ENCODE data around the gene ANKRD33B.

ANKRD33B gene

GRCh38 chr5:10674096-10674495 is 110.2 kb downstream of the ANKRD33B start:
- no peak for DNase-seq (ENCODE audit: low read depth, low spot score)

- no peak for DNase-seq (ENCODE audit: low read depth, low spot score)
These were observed 110.7 kb downstream of the ANKRD33B start for GRCh38 chr5:10674582-10674981.

DNA sequence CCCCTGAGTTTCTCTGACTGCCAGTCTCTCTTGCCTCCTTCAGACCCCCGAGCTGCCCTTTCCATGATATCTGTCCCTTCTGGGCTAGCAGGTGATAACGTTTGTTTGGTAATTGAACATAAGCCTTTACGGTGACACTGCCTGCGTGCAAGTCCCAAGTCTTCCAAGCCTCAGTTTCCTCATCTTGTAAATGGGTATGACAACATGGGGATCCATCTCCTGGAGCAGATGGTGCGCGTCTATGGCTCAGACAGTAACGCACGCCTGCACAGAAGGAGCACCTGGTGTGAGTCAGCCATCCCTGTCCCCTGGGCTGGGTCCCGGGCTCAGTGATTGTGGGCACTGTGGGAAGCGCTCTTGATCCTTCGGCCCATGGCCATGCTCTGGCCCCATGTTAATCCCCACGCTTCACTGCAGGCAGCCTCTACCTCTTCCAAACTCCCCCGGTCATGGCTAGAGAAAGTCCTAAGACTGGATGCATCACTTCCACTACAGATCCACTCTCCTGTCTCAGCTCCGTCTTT is 111.4 kb downstream of the ANKRD33B start:
- no peak for DNase-seq (ENCODE audit: low read depth, low spot score)

GRCh38 chr5:10676224-10676623 is 112.4 kb downstream of the ANKRD33B start:
- DNase-seq (ENCODE audit: low read depth, low spot score) = no peak

- no peak for DNase-seq (ENCODE audit: low read depth, low spot score)
These were observed 113.1 kb downstream of the ANKRD33B start for GRCh38 chr5:10676946-10677345.

DNA sequence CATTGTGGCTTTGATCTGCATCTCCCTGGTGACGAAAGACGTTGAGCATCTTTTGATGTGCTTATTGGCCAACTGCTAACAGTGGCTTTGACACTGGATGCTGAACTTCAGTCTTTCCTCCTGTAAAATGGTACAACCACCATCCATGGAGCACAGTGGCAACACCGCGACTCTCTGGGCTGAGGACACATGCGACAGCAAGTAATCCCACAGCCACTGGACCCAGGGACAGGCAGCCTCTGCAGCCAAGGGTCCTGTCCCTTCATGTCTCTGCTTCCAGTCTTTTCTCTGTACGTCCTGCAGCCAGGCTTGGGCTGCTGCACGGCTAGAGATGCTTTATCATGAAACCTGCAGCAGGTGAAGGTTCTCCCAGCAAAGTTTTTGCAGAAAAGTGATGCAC is 113.7 kb downstream of the ANKRD33B start:
- DNase-seq (ENCODE audit: low read depth, low spot score) = no peak

GRCh38 chr5:10678244-10678643 is 114.4 kb downstream of the ANKRD33B start:
- DNase-seq (ENCODE audit: low read depth, low spot score) = no peak

DNA sequence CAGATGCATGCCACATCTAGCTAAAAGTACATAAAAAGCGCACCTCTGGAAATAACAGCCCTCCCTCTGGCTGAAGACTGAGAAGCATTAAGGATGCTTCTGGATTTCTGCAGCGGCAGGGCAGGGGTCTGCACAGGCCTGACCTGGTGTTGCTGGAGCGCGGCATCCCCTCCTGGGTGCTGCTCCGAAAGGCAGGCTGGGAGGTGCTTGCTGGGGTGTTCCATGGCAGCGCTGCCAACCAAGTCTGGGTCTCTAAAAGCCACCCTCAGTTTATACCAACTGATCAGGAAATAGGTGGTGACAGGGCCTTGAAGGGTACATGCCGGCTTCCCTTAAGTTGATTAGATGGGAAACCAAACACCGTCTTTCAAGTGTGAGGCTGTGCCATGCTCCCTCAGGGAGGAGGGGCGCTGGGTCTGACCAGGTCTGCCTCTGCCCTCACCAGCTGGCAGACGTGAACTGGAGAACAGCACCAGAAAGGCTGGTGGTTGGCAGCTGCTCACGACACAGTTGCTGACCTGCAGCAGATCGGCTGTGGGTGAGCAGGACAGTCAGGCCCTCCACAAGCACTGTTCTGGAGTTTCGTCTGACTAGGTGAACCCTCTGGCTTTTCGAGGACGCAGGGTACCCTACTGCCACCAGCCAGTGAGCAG is 115.6 kb downstream of the ANKRD33B start:
- DNase-seq (ENCODE audit: low read depth, low spot score) = no peak

DNA sequence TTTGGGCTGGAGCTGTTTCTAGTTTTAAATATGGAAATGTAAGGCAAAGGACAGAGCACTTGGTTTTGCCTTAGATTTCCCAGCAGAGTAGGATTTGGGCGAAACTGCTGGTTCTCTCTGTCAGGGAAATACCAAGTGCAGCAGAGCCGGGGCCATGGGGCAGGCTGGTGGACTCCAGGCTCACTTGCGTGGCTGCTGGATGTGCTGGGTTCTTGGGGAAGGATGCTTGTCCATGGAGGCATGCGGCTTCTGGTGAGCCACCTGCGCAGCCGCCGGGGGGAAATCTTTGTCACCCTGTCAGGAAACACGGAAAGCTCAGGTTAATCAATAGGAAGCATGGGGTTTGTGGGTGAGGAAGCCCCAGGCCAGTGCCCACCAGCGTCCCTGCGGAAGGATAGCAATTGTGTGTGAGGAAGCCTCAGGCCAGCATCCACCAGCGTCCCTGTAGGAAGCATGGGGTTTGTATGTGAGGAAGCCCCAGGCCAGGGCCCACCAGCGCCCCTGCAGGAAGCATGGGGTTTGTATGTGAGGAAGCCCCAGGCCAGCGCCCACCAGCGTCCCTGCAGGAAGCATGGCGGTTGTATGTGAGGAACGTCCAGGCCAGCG is 117.1 kb downstream of the ANKRD33B start:
- no peak for DNase-seq (ENCODE audit: low read depth, low spot score)

DNA sequence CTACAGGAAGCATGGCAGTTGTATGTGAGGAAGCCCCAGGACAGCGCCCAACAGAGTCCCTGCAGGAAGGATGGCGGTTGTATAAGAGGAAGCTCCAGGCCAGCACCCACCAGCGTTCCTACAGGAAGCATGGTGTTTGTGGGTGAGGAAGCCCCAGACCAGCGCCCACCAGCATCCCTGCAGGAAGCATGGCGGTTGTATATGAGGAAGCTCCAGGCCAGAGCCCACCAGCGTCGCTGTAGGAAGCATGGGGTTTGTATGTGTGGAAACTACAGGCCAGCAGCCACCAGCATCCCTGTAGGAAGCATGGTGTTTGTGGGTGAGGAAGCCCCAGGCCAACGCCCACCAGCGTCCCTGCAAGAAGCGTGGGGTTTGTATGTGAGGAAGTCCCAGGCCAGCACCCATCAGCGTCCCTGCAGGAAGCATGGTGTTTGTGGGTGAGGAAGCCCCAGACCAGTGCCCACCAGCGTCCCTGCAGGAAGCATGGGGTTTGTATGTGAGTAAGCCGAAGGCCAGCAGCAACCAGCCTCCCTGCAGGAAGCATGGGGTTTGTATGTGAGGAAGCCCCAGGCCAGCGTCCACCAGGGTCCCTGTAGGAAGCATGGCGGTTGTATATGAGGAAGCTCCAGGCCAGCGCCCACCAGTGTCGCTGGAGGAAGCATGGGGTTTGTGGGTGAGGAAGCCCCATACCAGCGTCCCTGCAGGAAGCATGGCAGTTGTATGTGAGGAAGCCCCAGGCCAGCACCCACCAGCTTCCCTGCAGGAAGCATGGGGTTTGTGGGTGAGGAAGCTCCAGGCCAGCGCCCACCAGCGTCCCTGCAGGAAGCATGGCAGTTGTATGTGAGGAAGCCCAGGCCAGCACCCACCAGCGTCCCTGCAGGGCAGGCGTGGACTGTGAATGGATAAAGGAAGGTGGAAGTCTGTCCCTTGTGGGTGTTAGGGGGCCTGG is 118.1 kb downstream of the ANKRD33B start:
- DNase-seq (ENCODE audit: low read depth, low spot score) = no peak

DNA sequence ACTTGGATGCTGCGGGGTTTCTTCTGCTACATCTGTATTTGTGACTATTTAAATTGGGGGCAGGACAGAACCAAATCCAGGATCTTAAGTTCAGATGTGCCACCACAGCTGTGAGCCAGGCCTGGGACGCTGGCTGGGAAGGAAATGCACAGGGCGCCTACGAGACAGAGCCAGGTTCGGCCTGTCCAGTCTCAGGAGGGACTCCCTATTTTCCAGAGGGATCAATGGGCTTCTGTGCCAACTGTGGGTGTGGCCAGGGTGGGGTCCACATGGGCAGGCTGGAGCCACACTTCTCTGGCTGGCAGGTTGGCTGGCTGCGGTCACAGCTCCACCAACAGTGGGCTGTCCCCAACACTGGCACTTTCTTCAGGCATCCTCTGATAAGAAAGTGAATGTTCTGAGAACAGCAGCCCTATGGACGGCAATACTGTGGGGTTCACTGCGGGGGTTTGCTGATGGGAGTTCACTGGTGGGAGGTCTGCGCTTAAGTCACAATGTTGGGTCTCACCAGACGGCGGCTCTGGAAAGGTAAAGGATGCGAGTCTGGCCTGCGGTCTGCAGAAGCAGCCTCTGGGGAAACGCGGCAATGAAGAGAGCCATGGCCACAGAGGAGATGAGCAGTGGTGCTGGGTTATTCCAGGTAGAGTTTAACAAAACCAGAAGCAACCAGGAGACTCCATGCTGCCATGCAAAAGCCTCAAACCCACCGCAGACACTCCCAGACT is 119.1 kb downstream of the ANKRD33B start:
- DNase-seq (ENCODE audit: low read depth, low spot score) = no peak

GRCh38 chr5:10684303-10685086 is 120.6 kb downstream of the ANKRD33B start:
- DNase-seq (ENCODE audit: low read depth, low spot score) = no peak

GRCh38 chr5:10685115-10685521 is 121.2 kb downstream of the ANKRD33B start:
- no peak for DNase-seq (ENCODE audit: low read depth, low spot score)

DNA sequence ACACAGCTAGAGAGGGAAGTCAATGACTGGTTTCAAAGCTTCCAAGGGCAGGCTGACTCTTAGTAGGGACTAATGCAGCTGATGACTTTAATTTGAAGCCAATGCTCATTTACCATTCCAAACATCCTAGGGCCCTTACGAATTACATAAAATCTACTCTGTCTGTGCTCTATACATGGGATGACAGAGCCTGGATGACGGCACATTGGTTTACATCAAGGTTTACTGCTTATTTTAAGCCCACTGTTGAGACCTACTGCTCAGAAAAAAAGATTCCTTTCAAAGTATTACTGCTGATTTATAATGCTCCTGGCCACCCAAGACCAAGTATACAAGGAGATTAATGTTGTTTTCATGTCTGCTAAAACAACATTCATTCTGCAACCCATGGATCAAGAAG is 123.0 kb downstream of the ANKRD33B start:
- DNase-seq (ENCODE audit: low read depth, low spot score) = no peak

DNA sequence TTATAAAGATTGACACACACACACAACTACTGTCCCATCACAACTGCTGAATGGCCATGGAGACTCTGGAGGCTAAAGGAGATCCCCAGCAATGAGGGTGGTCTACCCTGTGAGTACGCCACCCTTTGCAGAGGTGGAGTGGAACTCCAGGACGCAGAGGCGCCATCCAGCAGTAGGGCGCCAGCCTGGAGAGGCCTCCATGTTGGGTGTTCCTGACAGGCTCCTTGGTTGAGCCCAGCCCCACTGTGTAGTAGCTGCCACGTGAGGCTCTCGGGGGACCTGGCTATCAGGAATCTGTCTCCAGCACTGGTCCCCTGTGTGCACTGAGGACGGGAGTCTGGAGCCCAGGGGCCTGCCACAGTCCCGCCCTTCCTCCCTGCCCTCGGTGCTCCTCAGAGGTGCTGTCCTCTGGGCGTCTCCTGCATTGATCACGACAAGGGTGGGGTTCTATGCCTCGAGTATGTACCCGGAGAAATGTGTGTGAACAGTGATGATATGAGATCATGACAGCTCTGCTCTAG is 124.8 kb downstream of the ANKRD33B start:
- DNase-seq (ENCODE audit: low read depth, low spot score) = no peak

GRCh38 chr5:10689391-10690081 is 125.7 kb downstream of the ANKRD33B start:
- DNase-seq (ENCODE audit: low read depth, low spot score) = no peak

DNA sequence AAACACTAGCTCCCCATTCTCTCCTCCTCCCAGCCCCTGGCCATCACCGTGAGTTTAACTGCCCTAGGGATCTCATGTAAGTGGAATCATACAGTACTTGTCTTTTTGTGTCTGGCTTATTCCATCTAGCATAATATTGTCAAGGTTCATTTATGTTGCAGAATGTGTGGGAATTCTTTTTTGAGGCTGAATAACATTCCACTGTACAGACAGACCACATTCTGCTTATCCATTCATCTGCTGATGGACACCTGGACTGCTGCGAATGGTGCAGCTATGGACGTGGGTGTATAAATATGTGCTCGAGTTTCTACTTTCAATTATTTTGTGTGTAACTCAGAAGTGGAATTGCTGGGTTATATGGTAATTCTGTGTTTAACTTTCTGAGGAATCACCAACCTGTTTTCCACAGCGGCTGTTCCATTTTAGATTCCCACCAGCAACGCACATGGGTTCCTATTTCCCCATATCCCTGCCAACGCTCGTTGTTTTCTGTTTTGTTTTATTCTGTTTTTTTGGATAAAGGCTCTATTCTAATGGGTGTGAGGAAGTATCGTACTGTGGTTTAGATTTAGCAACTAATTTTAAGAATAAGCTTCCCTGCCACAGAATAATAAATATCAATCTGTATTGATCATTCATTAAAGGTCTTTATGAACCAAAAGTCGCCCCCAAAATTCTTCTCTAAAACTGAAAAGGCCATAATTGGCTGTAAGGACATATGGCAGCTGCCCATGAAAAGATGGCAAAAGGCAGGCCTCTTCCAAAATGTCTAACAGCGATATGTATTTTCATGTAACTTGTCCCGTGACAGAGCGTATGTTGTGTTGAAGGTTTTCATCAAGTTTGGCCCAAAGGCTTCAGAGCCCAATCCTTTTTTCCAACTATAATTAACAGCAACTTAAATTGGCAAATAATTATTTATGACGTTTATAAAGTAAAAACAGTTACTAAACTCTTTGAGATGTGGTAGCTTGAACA is 126.9 kb downstream of the ANKRD33B start:
- no peak for DNase-seq (ENCODE audit: low read depth, low spot score)

GRCh38 chr5:10691826-10692785 is 128.2 kb downstream of the ANKRD33B start:
- DNase-seq (ENCODE audit: low read depth, low spot score) = no peak

All from smooth muscle cell of the brain vasculature (primary cell).